Measurements from ENCODE around the gene DAPK1.

DNA sequence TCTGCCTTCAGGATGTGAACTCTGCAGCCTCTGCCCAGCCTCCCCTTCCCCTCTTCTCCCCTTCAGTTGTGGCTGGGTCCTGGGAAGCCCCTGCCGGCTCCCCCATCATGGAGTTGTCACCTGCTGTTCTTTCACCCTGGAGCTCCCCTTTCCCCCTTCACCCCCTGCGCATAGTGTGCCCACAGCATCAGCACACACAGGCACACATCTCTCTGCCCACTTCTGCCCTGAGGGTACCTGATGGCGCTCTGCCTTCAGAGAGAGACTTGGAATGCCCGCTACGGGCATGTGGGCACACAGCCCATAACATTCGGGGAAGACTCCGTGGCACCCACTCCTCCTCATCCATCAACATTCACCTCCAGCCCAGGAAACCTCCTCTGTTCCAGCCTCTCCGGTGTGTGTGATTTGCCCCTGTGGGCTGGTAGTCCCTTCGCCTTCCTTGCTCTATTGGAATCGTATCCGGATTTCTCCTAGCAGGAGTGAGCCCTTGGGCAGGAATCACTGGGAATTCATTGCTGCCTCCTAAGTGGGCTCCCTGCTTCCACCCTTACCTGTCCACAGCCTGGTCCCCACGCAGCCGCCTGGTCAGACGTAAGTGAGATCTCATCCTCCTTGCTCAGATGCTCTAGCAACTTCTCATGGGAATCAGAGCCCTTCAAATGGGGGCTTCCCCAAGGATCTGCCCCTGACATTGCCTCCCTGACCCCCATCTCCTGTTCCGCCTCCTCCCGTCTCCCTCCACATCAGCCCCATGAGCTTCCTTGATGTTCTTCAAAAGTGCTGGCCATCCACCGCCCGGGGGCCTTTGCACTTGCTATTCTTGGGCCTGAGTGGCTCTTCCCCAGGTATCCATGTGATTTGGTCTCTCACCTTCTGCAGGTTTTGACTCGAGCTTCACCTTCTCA, 166.7 kb downstream of the DAPK1 start:
- TF ChIP-seq, protein P1, sequence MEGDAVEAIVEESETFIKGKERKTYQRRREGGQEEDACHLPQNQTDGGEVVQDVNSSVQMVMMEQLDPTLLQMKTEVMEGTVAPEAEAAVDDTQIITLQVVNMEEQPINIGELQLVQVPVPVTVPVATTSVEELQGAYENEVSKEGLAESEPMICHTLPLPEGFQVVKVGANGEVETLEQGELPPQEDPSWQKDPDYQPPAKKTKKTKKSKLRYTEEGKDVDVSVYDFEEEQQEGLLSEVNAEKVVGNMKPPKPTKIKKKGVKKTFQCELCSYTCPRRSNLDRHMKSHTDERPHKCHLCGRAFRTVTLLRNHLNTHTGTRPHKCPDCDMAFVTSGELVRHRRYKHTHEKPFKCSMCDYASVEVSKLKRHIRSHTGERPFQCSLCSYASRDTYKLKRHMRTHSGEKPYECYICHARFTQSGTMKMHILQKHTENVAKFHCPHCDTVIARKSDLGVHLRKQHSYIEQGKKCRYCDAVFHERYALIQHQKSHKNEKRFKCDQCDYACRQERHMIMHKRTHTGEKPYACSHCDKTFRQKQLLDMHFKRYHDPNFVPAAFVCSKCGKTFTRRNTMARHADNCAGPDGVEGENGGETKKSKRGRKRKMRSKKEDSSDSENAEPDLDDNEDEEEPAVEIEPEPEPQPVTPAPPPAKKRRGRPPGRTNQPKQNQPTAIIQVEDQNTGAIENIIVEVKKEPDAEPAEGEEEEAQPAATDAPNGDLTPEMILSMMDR (tag by site-specific recombination; IDR thresholded peaks at IDR 0.05) = no peak
- no peak for TF ChIP-seq ZNF24 (tag by site-specific recombination; IDR thresholded peaks at IDR 0.05)
- TF ChIP-seq ZNF660 (tag by site-specific recombination; IDR thresholded peaks at IDR 0.05) = no peak
- no peak for TF ChIP-seq MZF1 (tag by site-specific recombination; IDR thresholded peaks at IDR 0.05; ENCODE audit: borderline replicate concordance)
- no peak for TF ChIP-seq ZNF121 (tag by site-specific recombination; IDR thresholded peaks at IDR 0.05)
